ENCODE results near the gene WDR47.
"Not testable (repeated sequence)": the region's sequence is repeated elsewhere in the genome, so short reads cannot be mapped to it uniquely, and the experiment has no call there.

WDR47 gene

DNA sequence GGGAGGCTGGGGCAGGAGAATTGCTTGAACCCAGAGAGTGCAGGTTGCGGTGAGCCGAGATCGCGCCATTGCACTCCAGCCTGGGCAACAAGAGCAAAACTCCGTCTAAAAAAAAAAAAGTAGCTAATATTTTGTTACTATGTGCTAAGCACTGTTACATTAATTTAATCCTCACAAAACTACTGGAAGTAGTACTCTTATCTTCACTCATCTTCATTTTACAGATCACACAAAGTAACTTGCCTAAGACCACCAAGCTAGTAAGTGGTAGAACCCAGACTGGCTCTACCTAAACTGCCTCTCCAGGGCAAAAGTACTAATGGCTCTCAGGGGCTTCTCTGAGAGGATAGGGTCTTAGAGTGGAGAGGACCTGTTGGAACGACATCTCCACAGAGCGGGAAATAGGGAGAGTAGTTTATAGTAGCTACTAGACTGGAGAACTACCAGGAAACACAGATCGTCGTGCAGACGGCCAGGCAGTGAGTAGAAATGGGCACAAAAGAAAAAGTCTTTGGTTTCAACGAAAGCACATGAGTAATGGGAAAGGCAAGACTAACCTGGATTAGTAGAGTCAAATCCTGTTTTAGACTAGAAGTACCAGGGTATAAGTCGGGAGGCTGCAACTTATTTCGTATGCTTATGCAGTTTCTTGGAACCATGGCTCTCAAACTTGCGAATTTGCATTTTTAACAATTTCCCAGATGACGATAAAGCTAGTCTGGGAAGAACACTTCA is 80.0 kb downstream of the WDR47 start:
- peak; percentile 9 for DNase-seq

DNA sequence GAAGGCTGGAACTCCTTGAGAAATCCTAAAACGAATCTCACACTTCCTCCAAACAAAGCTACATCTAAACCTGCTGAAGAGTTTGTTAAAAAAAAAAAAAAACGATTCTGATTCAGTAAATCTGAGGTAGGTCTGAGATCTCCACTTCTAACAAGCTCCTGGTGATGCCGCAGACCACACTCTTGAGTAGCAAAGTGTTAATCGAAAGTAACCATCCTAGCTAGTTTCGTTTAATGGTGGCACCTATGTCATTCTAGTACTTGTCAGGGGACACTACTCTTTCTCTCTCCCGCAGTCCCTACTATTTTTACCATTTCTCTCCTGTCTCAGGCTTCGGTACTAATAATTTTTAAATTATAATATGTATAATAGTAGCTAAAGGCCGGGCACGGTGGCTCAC is 80.7 kb downstream of the WDR47 start:
- DNase-seq, result no peak

DNA sequence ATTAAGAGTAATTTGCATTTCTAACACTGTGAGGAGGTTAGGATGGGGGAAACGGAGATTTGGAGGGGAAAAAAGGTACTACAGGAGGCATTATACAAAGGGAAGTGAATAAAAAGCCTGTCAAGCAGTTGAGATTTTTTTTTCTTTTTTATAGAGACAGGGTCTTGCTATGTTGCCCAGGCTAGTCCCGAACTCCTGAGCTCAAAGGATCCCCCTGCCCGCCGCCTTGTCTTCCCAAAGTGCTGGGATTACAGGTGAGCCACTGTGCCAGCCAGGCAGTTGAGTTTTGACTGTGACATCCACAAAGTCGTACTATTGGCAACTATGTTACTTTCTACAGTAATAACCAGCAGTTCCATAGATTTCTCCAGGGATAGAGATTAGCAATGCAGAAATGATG is 81.2 kb downstream of the WDR47 start:
- DNase-seq, result no peak

DNA sequence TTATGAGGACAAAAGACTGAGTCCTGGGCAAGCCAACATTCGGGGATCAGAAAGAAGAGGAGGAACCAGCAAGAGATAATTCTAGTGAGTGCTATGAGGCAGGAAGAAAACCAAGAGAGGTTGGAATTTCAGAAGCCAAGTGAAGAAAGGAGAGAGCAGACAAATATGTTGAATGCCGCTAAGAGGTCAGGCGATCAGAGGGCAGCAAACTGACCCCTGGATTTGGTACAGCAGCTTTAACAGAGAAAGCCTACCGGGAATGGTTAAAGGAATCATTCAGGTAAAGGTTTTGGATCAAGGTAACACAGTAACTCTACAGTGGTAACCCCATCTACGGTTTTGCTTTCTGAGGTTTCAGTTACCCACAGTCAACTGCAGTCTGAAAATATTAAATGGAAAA is 84.0 kb downstream of the WDR47 start:
- DNase-seq, result no peak

DNA sequence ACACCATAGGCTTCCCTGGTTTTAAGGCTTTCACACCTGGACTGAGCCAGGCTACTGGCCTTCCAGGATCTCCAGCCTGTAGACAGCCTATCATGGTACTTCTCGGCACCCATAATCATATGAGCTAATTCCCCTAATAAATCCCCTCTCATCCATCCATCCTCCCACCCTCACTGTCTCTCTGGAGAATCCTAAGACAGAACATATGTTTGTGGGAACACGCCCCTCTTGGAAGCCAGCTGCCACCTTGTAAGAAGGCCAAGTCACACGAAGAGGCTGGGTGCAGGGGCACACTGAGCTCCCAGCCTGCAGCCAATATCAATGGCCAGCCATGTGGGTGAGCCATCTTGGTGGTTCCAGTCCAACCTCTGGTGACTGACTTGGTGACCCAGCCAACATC is 86.0 kb downstream of the WDR47 start:
- DNase-seq, result no peak

DNA sequence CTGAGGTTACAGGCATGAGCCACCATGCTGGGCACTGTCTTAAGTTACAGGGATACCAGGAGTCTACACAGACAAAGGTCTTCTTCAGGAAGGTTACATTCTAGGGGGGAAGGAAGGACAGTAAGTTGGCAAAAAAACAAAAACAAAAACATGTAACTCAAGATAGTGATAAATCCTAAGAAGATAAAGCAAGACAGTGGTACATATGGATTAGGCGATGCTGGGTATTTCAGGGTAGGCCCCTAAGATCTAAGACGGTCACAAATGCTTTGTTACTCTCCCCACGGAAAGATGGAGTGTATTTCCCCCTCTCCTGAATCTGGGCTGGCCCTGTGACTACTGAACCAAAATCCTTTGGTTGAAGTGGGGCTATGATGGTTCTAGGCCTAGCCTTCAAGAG is 86.8 kb downstream of the WDR47 start:
- no peak for DNase-seq

DNA sequence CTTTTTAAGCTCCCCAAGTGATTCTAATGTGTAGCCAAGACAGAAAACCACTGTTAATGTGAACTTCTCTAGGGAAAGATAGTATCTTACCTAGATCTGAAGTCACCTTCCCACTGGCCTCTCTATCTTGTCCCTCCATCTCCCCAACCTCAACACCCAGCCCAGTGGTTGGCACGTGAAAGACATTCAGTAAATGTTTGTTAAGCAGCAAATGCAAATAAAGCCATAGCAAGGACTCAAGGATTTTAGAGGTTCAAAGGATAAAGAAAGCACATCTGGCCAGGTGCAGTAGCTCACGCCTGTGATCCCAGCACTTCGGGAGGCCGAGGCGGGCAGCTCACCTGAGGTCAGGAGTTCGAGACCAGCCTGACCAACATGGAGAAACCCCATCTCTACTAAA is 88.5 kb downstream of the WDR47 start:
- DNase-seq, result no peak

DNA sequence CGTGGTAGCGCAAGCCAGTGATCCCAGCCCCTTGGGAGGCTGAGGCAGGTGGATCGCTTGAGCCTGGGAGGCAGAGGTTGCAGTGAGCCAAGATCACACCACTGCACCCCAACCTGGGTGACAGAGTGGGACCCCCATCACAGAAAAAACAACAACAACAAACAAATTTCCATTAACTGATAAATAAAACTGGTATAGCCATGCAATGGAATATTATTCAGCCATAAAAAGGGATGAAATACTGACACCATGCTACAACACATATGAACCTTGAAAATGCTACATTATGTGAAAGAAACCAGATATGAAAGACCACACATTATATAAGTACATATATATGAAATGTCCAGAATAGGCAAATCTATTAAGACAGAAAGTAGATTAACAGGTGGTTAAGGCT is 90.7 kb downstream of the WDR47 start:
- DNase-seq, result no peak

DNA sequence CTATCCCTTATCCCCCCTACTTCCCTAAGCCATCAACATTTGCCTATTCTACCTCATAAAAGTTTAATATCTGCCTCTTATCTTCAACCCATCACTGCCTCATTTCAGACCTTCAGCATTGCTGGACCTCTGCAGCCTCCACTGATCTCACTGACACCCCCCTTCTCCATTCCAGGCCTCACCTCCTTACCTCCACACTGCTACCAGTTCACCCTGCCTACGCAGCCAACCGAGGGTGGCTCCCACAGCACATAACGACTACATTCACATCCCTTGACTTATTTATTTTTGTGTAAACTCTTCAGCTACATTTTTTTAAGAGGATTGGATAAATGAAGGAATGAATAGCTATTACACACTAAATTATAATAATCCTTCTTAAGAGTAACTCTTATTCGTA is 92.9 kb downstream of the WDR47 start:
- DNase-seq, result no peak

DNA sequence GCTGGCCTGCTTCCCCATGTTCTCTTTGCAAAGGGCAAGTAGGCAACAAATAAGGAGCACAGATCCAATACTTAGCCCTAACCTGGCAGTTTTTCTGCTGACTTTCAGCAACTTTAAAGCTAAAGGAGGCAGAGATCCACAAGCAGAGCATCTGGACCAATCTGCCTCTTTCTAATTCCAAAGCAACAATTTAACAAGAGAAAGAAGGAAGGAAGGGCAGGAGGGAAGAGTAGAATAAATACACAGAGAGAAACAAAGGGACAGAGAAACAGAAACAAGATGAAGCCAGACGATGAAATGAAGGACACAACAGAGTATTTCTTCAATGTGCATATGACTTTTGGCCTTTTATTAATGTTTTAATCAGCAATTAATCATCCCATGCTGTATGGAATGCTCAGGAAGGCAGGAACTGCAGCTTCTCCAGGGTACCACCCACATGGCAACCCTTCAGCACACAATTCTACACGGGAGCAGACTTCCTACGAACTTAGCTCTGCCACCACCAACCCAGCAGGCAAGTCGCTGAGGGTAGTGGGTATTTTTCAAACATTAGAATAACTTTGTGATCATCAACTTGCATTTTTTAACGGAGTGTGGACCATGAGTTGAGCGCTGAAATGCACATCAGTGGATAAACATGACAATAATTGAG is 93.9 kb downstream of the WDR47 start:
- DNase-seq, result no peak

DNA sequence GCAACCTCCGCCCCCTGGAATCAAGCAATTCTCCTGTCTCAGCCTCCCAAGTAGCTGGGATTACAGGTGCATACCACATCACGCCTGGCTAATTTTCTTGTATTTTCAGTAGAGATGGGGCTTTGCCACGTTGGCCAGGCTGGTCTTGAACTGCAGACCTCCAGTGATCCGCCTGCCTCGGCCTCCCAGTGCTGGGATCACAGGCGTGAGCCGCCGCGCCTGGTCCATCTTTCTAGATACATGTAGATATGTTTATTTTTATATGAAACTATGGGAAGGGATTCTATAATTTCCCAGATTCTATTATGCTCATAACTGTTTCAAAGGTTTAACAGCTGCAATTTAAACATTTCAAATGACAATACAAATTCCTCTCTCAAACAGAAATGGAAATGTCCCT is 105.7 kb downstream of the WDR47 start:
- no peak for DNase-seq

DNA sequence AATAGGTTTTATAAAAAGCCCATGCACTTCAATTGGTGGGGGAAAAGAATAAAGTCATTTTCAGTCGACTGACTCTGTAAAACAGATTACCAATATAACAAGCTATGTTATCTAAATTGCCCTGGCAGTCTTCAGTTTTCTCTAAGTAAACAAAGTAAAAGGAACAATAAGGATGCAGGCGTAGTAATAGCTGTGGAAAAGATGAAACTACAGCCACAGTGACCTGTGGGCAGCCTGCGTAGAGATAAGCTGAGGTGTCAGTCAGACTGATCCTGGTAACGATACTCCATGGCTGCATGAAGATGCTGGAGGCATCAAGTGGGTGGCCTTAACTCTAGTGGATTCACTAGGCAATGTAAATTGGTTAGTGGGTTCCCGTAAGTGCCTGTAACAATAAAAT is 108.0 kb downstream of the WDR47 start:
- no peak for DNase-seq

DNA sequence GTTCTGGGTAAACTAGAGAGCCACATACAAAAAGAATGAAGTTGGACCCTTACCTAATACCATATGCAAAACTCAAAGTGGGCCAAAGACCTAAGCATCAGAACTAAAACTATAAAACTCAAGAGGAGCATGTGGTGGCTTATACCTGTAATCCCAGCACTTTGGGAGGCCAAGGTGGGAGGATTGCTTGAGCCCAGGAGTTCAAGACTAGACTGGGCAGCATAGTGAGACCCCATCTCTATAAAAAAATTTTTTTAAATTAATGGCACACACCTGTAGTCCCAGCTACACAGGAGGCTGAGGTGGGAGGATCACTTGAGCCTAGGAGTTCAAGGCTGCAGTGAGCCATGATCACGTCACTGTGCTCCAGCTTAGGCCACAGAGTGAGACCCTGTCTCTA is 114.3 kb downstream of the WDR47 start:
- not testable (repeated sequence) for DNase-seq

DNA sequence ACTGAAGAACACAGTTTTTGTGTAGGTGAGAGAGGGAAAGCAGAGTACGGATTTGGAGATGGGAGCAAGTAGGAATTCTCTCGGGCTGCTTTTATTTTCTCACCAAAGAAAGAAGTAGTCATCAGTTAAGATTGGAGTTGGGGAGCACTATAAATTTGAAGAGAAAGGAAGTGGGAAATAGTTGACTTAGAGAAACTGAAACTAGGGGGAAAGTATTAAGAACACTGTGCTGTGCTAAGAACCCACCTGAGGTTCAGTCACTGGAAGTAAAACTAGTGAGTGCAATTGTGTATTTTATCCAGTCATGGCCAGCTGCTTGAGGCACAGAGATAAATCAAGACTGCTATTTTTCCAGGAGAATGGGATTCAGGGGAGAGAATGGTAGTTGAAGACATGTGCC is 116.0 kb downstream of the WDR47 start:
- DNase-seq, result no peak

Data from RPMI8226 (cell line).